Measurements from ENCODE around the gene TSHZ1.

GRCh38 chr18:75337348-75337747 is 126.8 kb downstream of the TSHZ1 start:
- TF ChIP-seq MZF1 (tag by site-specific recombination; IDR thresholded peaks at IDR 0.05; ENCODE audit: borderline replicate concordance) (no peak), ZBTB21 (tag by site-specific recombination; IDR thresholded peaks at IDR 0.05) (no peak), BCL11A (tag by site-specific recombination; IDR thresholded peaks at IDR 0.05; ENCODE audit: low read depth) (no peak), REST (tag by site-specific recombination; IDR thresholded peaks at IDR 0.05) (no peak)

Measured in HEK293 (cell line).